ENCODE measurements around the gene UROS. TPM values are rescaled to one million over a fixed set of nuclear protein-coding genes. Genes with fewer than 3 reads are reported as not detected.
A peak's percentile ranks its signal among the peaks of the same experiment; 100 is the strongest.

The UROS gene
- total and polyA plus RNA-seq, 10 donors, result 30.3 to 43.8 (median 39.2) TPM

GRCh38 chr10:125848857-125849256 is 25.8 kb upstream of the UROS start:
- H3K27me3 ChIP-seq (replicated peaks in 1 of 7), result no peaks in the 10 kb centered on the region
- 97 to 100% (median 98%) methylated on average over 2 of the region's 2 CpGs for WGBS, 5 donors

DNA sequence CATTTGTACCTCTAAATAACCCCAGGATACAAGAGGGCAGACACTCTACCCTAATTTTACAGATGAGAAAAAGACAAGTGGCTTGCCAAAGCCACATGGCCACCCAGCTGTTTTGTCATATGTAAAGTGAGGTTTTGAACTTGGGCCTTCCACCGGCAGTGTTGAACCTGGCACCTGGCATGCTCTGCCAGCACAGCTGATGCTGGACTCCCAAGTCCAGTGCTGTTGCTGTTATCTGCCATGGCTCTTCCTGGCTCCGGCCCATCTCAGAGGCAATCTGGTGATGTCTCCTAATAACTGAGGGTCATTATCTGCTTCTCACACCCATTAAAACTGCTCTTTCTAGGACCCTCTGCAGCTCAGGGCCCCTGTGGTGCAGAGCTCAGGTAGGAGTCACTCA is 25.3 kb upstream of the UROS start:
- H3K4me1 ChIP-seq, result peaks cover 0 to 19% (median 2%) of the 10 kb centered on the region in 6 donors
- WGBS, 5 donors, result 93 to 100% (median 96%) methylated on average over 2 of the region's 2 CpGs
- no peak overlapping the region for H3K27ac ChIP-seq
- H3K9me3 ChIP-seq, result no peaks in the 10 kb centered on the region
- intact Hi-C loops (cut with DNase I; ENCODE audit: low total_unique reads), result no loop called here
- H3K36me3 ChIP-seq, result peaks cover 2 to 91% (median 33%) of the 10 kb centered on the region in 6 donors
- DNase-seq, result no peak
- no peaks in the 10 kb centered on the region for H3K27me3 ChIP-seq (replicated peaks in 1 of 7)
- TF ChIP-seq, protein P1, sequence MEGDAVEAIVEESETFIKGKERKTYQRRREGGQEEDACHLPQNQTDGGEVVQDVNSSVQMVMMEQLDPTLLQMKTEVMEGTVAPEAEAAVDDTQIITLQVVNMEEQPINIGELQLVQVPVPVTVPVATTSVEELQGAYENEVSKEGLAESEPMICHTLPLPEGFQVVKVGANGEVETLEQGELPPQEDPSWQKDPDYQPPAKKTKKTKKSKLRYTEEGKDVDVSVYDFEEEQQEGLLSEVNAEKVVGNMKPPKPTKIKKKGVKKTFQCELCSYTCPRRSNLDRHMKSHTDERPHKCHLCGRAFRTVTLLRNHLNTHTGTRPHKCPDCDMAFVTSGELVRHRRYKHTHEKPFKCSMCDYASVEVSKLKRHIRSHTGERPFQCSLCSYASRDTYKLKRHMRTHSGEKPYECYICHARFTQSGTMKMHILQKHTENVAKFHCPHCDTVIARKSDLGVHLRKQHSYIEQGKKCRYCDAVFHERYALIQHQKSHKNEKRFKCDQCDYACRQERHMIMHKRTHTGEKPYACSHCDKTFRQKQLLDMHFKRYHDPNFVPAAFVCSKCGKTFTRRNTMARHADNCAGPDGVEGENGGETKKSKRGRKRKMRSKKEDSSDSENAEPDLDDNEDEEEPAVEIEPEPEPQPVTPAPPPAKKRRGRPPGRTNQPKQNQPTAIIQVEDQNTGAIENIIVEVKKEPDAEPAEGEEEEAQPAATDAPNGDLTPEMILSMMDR (IDR thresholded peaks at IDR 0.05 in 8 of 11, conservative IDR thresholded peaks at IDR 0.05 in 3 of 11), result no peak
- no peak for TF ChIP-seq POLR2A (IDR thresholded peaks at IDR 0.05)
- TF ChIP-seq POLR2AphosphoS5 (IDR thresholded peaks at IDR 0.05), result no peak
- no peak overlapping the region for H3K4me3 ChIP-seq

More at GRCh38 chr10:125848857-125849256, 25.8 kb upstream of the UROS start:
- intact Hi-C loops (cut with DNase I; ENCODE audit: low total_unique reads), result no loop called here
- Histone ChIP-seq H3K27ac (no peak overlapping the region), H3K9me3 (no peaks in the 10 kb centered on the region), H3K36me3 (peaks cover 2 to 91% (median 30%) of the 10 kb centered on the region in 6 donors), H3K4me1 (peaks cover 0 to 16% (median 2%) of the 10 kb centered on the region in 6 donors), H3K4me3 (no peak overlapping the region)
- no peak for DNase-seq
- no peak for TF ChIP-seq POLR2AphosphoS5 (IDR thresholded peaks at IDR 0.05)
- no peak for TF ChIP-seq POLR2A (IDR thresholded peaks at IDR 0.05)
- TF ChIP-seq, protein P1 (IDR thresholded peaks at IDR 0.05 in 8 of 11, conservative IDR thresholded peaks at IDR 0.05 in 3 of 11), result no peak

- Histone ChIP-seq H3K36me3 (peaks cover 0 to 90% (median 25%) of the 10 kb centered on the region in 6 donors), H3K4me1 (peaks cover 0 to 19% (median 2%) of the 10 kb centered on the region in 6 donors), H3K9me3 (no peaks in the 10 kb centered on the region), H3K4me3 (no peak overlapping the region), H3K27me3 (replicated peaks in 1 of 7) (no peaks in the 10 kb centered on the region), H3K27ac (no peak overlapping the region)
- DNase-seq, result no peak
- TF ChIP-seq, protein P1 (IDR thresholded peaks at IDR 0.05 in 8 of 11, conservative IDR thresholded peaks at IDR 0.05 in 3 of 11), result no peak
- TF ChIP-seq POLR2AphosphoS5 (IDR thresholded peaks at IDR 0.05), result no peak
- no peak for TF ChIP-seq POLR2A (IDR thresholded peaks at IDR 0.05)
- WGBS, 5 donors, result 87 to 99% (median 96%) methylated on average over 3 of the region's 3 CpGs
- intact Hi-C loops (cut with DNase I; ENCODE audit: low total_unique reads), result no loop called here
Observed at GRCh38 chr10:125846894-125847293, 23.8 kb upstream of the UROS start.

DNA sequence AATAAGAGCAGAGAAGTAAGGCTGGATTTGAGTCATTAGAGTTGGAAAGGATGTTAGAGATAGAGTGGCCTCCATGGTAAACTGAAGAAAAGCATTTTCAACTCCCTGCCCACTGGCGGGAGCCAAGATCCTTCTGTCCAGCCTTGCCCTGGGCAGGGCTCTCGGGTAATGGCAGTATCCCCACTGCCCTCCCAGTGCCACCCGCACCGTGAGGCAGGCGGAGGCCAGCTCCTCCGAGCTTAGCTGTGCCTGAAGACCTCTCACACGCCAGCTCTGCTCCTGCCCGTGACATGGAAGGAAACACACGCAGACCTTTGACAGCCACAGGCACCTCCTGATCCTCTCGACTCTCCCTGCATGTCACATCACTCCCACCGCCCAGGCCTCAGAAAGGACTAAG is 22.6 kb upstream of the UROS start:
- no peaks in the 10 kb centered on the region for H3K9me3 ChIP-seq
- intact Hi-C loops (cut with DNase I; ENCODE audit: low total_unique reads), result no loop called here
- no peaks in the 10 kb centered on the region for H3K27me3 ChIP-seq (replicated peaks in 1 of 7)
- peaks cover under 1 to 90% (median 23%) of the 10 kb centered on the region in 6 donors for H3K36me3 ChIP-seq
- no peak for DNase-seq
- no peak overlapping the region for H3K4me3 ChIP-seq
- H3K4me1 ChIP-seq, result peaks cover 0 to 19% (median 2%) of the 10 kb centered on the region in 6 donors
- TF ChIP-seq, protein P1 (IDR thresholded peaks at IDR 0.05 in 8 of 11, conservative IDR thresholded peaks at IDR 0.05 in 3 of 11), result no peak
- peak in 2 of 3 donors; percentile 13 to 27 for TF ChIP-seq POLR2AphosphoS5 (IDR thresholded peaks at IDR 0.05)
- WGBS, 5 donors, result 90 to 95% (median 92%) methylated on average over 10 to 11 of the region's 11 CpGs
- peak overlapping the region in 1 of 8 donors; percentile 0 for H3K27ac ChIP-seq

Measured in spleen (tissue), 11 donors.